Dedifferentiated amniotic fluid mesenchymal stem cell (primary cell): ENCODE data around the gene GHSR.

Experiments
- DNase-seq: peaks from one replicate; pipeline ENCODE4 v3.0.0-alpha.2; 2016; ENCODE audit errors: extremely low spot score

The GHSR gene

DNA sequence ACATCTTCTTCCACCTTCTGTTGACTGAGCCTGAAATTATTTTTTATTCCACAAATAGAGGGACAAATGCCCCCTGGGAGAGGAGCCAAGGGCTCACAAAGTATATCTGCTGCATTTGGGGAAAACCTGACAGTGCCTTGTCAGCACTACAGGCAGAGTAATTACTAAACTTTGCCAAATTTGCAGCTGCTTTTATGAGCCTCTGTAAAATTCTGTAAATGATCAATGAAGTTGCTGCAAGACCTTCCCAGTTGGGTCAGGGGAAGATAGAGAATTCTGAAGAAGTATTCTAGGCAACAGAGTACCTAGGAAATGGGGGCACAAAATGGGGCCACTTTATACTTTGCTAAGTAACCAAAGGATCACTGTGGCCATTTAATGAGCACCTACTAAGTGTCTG is 10.5 kb downstream of the GHSR start:
- no peak for DNase-seq

GRCh38 chr3:172415323-172415722 is 32.9 kb downstream of the GHSR start:
- DNase-seq, result no peak

GRCh38 chr3:172411478-172411947 is 36.7 kb downstream of the GHSR start:
- no peak for DNase-seq

DNA sequence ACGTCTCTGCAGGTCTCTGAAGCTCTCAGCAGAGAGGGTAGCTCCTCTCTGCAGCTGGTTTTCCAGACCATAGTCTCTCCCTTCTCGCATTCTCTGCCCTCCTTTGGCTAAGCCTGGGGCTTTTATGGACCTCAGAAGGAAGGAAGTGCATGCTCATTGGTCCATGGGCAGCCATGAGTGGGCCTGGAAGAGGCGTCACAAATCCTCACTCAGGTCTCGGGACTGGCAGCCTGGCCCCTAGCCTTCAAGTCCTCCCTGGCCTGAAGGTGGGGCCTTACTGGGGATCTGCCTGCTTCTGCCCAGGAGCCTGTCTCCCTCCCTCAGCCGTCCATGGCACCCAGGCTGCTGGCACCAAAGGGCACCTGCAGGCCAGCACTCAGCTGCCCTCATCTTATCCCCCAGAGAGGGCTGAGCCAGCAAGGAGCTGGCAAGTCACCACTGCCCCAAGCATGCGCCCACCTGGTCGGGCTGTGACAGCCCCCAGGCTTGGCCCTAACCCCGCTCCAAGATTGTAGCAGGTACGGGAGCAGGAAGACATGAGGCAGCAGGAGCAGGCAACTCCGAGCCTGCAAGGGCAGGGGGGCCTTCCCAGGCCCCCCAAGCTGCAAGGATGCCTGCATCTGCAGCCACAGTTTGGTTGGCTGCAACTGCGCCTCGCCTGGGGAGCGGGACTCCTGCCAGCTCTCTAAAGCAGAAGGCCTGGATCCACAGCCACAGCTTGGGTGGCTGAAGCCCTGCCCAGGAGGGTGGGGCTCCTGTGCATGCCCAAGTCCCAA is 37.4 kb downstream of the GHSR start:
- no peak for DNase-seq

DNA sequence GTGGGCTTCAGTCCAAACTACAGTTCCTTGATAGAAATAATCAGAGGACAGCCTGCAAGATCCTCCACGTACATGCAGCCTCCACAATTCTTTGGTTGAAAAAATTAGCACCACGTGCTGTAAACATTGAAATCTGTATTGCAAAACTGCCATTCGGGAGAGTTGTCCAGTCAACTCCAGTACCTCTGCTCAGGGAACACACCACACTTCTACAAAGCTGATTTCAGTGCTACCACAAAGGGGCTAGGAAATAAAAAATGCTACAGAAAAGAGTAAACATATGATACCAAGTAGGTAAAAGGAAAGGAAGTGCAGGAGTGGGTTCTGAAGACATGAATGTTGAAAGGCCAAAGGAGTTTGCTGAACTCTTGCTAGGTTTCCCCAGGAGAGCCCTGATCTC is 40.4 kb downstream of the GHSR start:
- DNase-seq, result no peak

- no peak for DNase-seq
Measured at GRCh38 chr3:172405914-172406313, 42.3 kb downstream of the GHSR start.

DNA sequence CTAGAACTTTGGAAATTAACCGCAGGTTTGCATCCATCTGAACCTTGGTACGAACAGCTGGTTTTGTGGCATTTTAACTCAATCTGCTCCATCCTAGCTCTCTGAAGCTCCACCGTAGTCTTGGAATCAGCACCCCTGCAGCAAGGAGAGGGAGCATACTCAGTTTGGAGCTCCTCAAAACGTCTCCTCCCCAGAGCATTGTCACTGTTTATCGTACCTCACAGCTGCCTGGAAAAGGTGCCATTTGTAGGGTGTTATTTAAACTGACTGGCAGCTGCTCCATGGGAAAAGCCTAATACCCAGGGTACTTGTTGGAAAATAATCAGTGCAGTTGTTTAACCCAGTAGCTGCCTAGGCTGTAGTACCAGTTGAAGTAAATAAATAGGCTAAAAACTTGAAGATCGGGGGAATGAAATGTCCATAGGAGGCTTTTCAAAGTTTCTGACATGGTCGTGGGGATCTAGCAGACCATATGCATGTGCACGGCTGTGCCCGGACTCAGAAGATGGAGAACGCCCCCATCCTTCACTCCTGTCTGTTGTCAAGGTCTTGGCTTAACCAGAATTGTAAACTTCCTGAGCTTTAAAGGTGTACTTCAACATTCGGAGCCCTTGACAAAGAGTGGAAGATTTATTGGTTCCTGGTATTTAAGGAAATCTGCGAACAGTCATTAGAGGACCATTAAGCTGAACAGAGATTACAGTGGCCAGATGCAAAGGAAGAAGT is 43.9 kb downstream of the GHSR start:
- DNase-seq, result no peak

- DNase-seq, result no peak
Measured at GRCh38 chr3:172402892-172403643, 45.2 kb downstream of the GHSR start.

GRCh38 chr3:172402090-172402489 is 46.2 kb downstream of the GHSR start:
- DNase-seq, result no peak

- no peak for DNase-seq
Measured at GRCh38 chr3:172398484-172398883, 49.8 kb downstream of the GHSR start.

DNA sequence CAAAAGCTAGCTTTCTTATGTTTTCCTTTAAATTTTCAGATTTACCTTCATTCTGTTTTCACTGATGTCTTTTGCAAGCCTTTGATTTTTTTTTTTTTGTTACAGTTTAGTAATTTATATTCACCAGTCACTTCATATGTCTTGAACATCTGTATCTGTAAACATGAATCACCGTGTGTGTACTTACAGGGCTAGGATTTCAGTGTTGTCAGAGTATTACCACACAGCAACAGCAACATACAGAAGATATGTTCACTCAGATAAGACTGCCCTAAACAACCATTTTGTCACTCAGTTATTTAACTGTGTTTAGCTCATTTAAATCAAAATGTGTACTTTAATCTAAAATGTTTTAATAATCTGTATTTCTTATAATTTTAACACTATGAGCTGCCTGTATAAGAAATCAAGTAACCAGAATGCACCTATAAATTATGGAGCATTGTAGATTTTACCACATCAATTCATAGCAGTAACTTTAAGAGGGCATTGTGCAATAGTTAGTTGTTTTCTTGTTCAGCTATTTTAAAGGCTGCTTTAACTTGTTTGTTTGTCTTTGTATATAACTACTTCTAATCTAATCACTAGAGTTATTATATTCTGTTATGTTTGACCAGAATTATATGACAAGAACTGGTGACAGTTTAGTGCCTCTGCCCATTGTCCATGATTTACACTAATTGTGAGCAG is 50.4 kb downstream of the GHSR start:
- DNase-seq, result no peak

DNA sequence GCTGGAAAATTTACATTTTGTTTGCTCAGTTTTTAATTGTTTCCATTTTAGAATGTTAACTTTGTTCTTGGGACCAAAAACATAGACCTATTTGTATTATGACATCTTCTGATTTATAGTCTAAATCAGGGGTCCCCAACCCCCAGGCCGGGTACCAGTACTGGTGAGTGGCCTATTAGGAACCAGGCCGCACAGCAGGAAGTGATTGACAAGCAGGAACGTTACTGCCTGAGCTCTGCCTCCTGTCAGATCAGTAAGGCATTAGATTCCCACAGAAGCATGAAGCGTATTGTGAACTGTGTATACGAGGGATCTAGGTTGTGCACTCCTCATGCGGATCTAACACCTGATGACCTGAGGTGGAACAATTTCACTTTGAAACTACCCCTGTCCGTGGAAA is 51.9 kb downstream of the GHSR start:
- DNase-seq, result no peak

DNA sequence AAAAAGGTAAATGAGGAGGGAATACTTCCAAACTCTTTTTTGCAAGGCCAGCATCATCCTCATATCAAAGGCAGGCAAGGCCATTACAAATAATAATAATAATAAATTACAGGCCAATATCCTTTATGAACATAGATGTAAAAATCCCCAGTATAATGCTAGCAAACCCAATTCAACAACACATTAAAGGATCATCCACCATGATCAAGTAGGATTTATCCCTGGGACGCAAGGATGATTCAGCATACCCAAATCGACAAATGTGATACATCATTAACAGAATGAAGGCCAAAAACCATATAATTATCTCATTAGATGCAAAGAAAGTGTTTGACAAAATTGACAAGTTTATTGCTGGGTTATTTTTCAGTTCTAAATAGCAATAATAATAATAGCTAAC is 53.6 kb downstream of the GHSR start:
- no peak for DNase-seq
